Mucosa of stomach (tissue), 1 donor: ENCODE results near the gene TARM1.
"Not testable (repeated sequence)": the region's sequence is repeated elsewhere in the genome, so short reads cannot be mapped to it uniquely, and the experiment has no call there.

ENCODE experiments used
- H3K27me3 ChIP-seq: one replicate; pipeline ENCODE4 v1.7.0; 2013; ENCODE audit warnings: mild to moderate bottlenecking, low read length; ENCODE audit not compliant: control insufficient read depth, insufficient read depth
- H3K36me3 ChIP-seq: one replicate; pipeline ENCODE4 v1.7.0; 2013; ENCODE audit warnings: low read length; ENCODE audit not compliant: control insufficient read depth, insufficient read depth
- H3K4me1 ChIP-seq: one replicate; pipeline ENCODE4 v1.7.0; 2013; ENCODE audit warnings: mild to moderate bottlenecking, low read length; ENCODE audit not compliant: control insufficient read depth, insufficient read depth
- H3K4me3 ChIP-seq: one replicate; pipeline ENCODE4 v1.7.0; 2013; ENCODE audit warnings: low read length
- H3K9ac ChIP-seq: one replicate; pipeline ENCODE4 v1.7.0; 2013; ENCODE audit warnings: mild to moderate bottlenecking, low read length, moderate library complexity
- H3K9me3 ChIP-seq: one replicate; pipeline ENCODE4 v1.7.0; 2013; ENCODE audit warnings: mild to moderate bottlenecking, low read length, moderate library complexity; ENCODE audit not compliant: control insufficient read depth
- donor health status: Pancreatic carcinoma.

TARM1 gene

GRCh38 chr19:54095859-54096616 lies 14.9 kb upstream of the TARM1 start:
- H3K4me1 ChIP-seq, result peaks cover 12% of the 10 kb centered on the region
- peaks cover 25% of the 10 kb centered on the region for H3K27me3 ChIP-seq
- not testable (repeated sequence) for H3K4me3 ChIP-seq, H3K9me3 ChIP-seq, H3K36me3 ChIP-seq
- H3K9ac ChIP-seq, result peak overlapping the region; percentile 8

GRCh38 chr19:54095136-54095858 lies 14.1 kb upstream of the TARM1 start:
- no peak overlapping the region for H3K4me3 ChIP-seq
- H3K4me1 ChIP-seq, result peaks cover 12% of the 10 kb centered on the region
- no peak overlapping the region for H3K9ac ChIP-seq

GRCh38 chr19:54094426-54095000 lies 13.3 kb upstream of the TARM1 start:
- Histone ChIP-seq H3K27me3 (peaks cover 25% of the 10 kb centered on the region), H3K4me3 (no peak overlapping the region), H3K36me3 (no peaks in the 10 kb centered on the region), H3K4me1 (peaks cover 12% of the 10 kb centered on the region), H3K9ac (no peak overlapping the region), H3K9me3 (no peaks in the 10 kb centered on the region)

More at GRCh38 chr19:54095136-54095858, 14.1 kb upstream of the TARM1 start:
- Histone ChIP-seq H3K9me3 (no peaks in the 10 kb centered on the region), H3K27me3 (peaks cover 25% of the 10 kb centered on the region), H3K36me3 (no peaks in the 10 kb centered on the region)

GRCh38 chr19:54084410-54084809 lies 3.2 kb upstream of the TARM1 start:
- no peaks in the 10 kb centered on the region for H3K27me3 ChIP-seq
- H3K4me3 ChIP-seq, result no peak overlapping the region
- H3K9ac ChIP-seq, result no peak overlapping the region
- no peaks in the 10 kb centered on the region for H3K36me3 ChIP-seq
- no peaks in the 10 kb centered on the region for H3K9me3 ChIP-seq
- H3K4me1 ChIP-seq, result no peaks in the 10 kb centered on the region

- Histone ChIP-seq H3K4me1 (no peaks in the 10 kb centered on the region), H3K36me3 (no peaks in the 10 kb centered on the region), H3K27me3 (no peaks in the 10 kb centered on the region), H3K9ac (no peak overlapping the region), H3K4me3 (no peak overlapping the region), H3K9me3 (no peaks in the 10 kb centered on the region)
These were observed 3.8 kb downstream of the TARM1 start for GRCh38 chr19:54077334-54077733.

- H3K4me1 ChIP-seq, result no peaks in the 10 kb centered on the region
- no peaks in the 10 kb centered on the region for H3K27me3 ChIP-seq
- H3K36me3 ChIP-seq, result no peaks in the 10 kb centered on the region
These were observed 6.3 kb downstream of the TARM1 start for GRCh38 chr19:54074851-54075250.

GRCh38 chr19:54073829-54074228 lies 7.3 kb downstream of the TARM1 start:
- Histone ChIP-seq H3K4me3 (no peak overlapping the region), H3K9ac (no peak overlapping the region), H3K4me1 (no peaks in the 10 kb centered on the region), H3K36me3 (no peaks in the 10 kb centered on the region), H3K27me3 (no peaks in the 10 kb centered on the region), H3K9me3 (no peaks in the 10 kb centered on the region)

More at GRCh38 chr19:54074851-54075250, 6.3 kb downstream of the TARM1 start:
- no peaks in the 10 kb centered on the region for H3K9me3 ChIP-seq
- H3K4me3 ChIP-seq, result no peak overlapping the region
- no peak overlapping the region for H3K9ac ChIP-seq

GRCh38 chr19:54069470-54069869 lies 11.7 kb downstream of the TARM1 start:
- H3K9me3 ChIP-seq, result no peaks in the 10 kb centered on the region
- H3K4me1 ChIP-seq, result no peaks in the 10 kb centered on the region
- H3K27me3 ChIP-seq, result no peaks in the 10 kb centered on the region
- H3K36me3 ChIP-seq, result no peaks in the 10 kb centered on the region
- no peak overlapping the region for H3K4me3 ChIP-seq
- H3K9ac ChIP-seq, result no peak overlapping the region

- Histone ChIP-seq H3K9ac (no peak within 1 kb of the TSS), H3K4me1 (no peaks in the 10 kb centered on the region), H3K4me3 (no peak within 1 kb of the TSS), H3K27me3 (no peaks in the 10 kb centered on the region), H3K9me3 (no peaks in the 10 kb centered on the region), H3K36me3 (no peaks in the 10 kb centered on the region)
These were observed 17.6 kb downstream of the TARM1 start, which contains the start of gene VSTM1 for GRCh38 chr19:54063350-54064116. TSS of gene VSTM1 (minus strand) at chr19:54063897. CDS start at chr19:54063777, 120 bp downstream.

GRCh38 chr19:54062643-54063042 lies 18.5 kb downstream of the TARM1 start:
- no peaks in the 10 kb centered on the region for H3K27me3 ChIP-seq
- no peak overlapping the region for H3K9ac ChIP-seq
- no peaks in the 10 kb centered on the region for H3K4me1 ChIP-seq
- H3K4me3 ChIP-seq, result no peak overlapping the region
- H3K9me3 ChIP-seq, result no peaks in the 10 kb centered on the region
- H3K36me3 ChIP-seq, result no peaks in the 10 kb centered on the region

- H3K9ac ChIP-seq, result no peak overlapping the region
- H3K9me3 ChIP-seq, result no peaks in the 10 kb centered on the region
- H3K27me3 ChIP-seq, result peaks cover 4% of the 10 kb centered on the region
- H3K36me3 ChIP-seq, result no peaks in the 10 kb centered on the region
- H3K4me1 ChIP-seq, result no peaks in the 10 kb centered on the region
- no peak overlapping the region for H3K4me3 ChIP-seq
These were observed 33.5 kb downstream of the TARM1 start for GRCh38 chr19:54047616-54048015.
